SK-N-SH treated with all-trans-retinoic acid at 6 μM for 48 hours (cell line): ENCODE data around the gene NFATC3.

Experiments used
- ATAC-seq: fragments of 200-7000 bp; cut with Tn5 transposase; 3 replicates; pipeline ENCODE4 v1.9.1; 2020; ENCODE audit warnings: mild to moderate bottlenecking, moderate library complexity
- ARNTL ChIP-seq: fragments of 450-650 bp; formaldehyde crosslinking; IDR thresholded peaks from 2 replicates; pipeline ENCODE4 v1.5.0; 2020; ENCODE audit warnings: low read depth, mild to moderate bottlenecking, moderate library complexity, borderline replicate concordance
- BACH2 ChIP-seq: fragments of 250-450 bp; sonication (Bioruptor Pico); IDR thresholded peaks from 2 replicates; pipeline ENCODE4 v1.9.0; 2021; ENCODE audit warnings: mild to moderate bottlenecking, borderline replicate concordance
- CREB5 ChIP-seq: fragments of 250-450 bp; sonication (Bioruptor Pico); IDR thresholded peaks from 2 replicates; pipeline ENCODE4 v1.5.1; 2020; ENCODE audit warnings: low read depth, mild to moderate bottlenecking, moderate library complexity
- CSDC2 ChIP-seq: fragments of 250-450 bp; sonication (Bioruptor Pico); IDR thresholded peaks from 2 replicates; pipeline ENCODE4 v1.5.0; 2020; ENCODE audit warnings: mild to moderate bottlenecking, moderate library complexity
- CSRNP3 ChIP-seq: fragments of 250-450 bp; sonication (Bioruptor Pico); IDR thresholded peaks from 2 replicates; pipeline ENCODE4 v1.5.1; 2021; ENCODE audit warnings: mild to moderate bottlenecking, moderate library complexity
- ESRRG ChIP-seq: fragments of 250-450 bp; sonication (Bioruptor Pico); IDR thresholded peaks from 2 replicates; pipeline ENCODE4 v1.6.1; 2021; ENCODE audit warnings: mild to moderate bottlenecking
- GLIS3 ChIP-seq: fragments of 250-450 bp; sonication (Bioruptor Pico); IDR thresholded peaks from 2 replicates; pipeline ENCODE4 v1.5.0; 2020; ENCODE audit warnings: mild to moderate bottlenecking, moderate library complexity
- ISL1 ChIP-seq: fragments of 250-450 bp; sonication (Bioruptor Pico); IDR thresholded peaks from 2 replicates; pipeline ENCODE4 v2.1.2; 2022; ENCODE audit warnings: mild to moderate bottlenecking, moderate library complexity
- OSR1 ChIP-seq: fragments of 250-450 bp; sonication (Bioruptor Pico); IDR thresholded peaks from 2 replicates; pipeline ENCODE4 v1.8.0; 2022; ENCODE audit warnings: moderate library complexity, mild to moderate bottlenecking, inconsistent platforms
- PATZ1 ChIP-seq: fragments of 250-450 bp; sonication (Bioruptor Pico); IDR thresholded peaks from 2 replicates; pipeline ENCODE4 v1.8.0; 2020; ENCODE audit warnings: mild to moderate bottlenecking, moderate library complexity, borderline replicate concordance
- POU6F1 ChIP-seq: fragments of 250-450 bp; sonication (Bioruptor Pico); IDR thresholded peaks from 2 replicates; pipeline ENCODE4 v1.8.0; 2021; ENCODE audit warnings: low read depth, mild to moderate bottlenecking, moderate library complexity, borderline replicate concordance
- PPARA ChIP-seq: fragments of 250-450 bp; sonication (Bioruptor Pico); IDR thresholded peaks from 2 replicates; pipeline ENCODE4 v1.5.0; 2020; ENCODE audit warnings: mild to moderate bottlenecking, borderline replicate concordance
- RARB ChIP-seq: fragments of 250-450 bp; sonication (Bioruptor Pico); IDR thresholded peaks from 2 replicates; pipeline ENCODE4 v1.8.0; 2021; ENCODE audit warnings: mild to moderate bottlenecking, moderate library complexity
- SNAI2 ChIP-seq: fragments of 250-450 bp; sonication (Bioruptor Pico); IDR thresholded peaks from 2 replicates; pipeline ENCODE4 v1.5.0; 2020; ENCODE audit warnings: mild to moderate bottlenecking, moderate library complexity
- TCF4 ChIP-seq: fragments of 250-450 bp; sonication (Bioruptor Pico); IDR thresholded peaks from 2 replicates; pipeline ENCODE4 v1.8.0; 2021; ENCODE audit warnings: mild to moderate bottlenecking, moderate library complexity, borderline replicate concordance
- TOX ChIP-seq: fragments of 250-450 bp; sonication (Bioruptor Pico); IDR thresholded peaks from 2 replicates; pipeline ENCODE4 v1.8.0; 2021; ENCODE audit warnings: mild to moderate bottlenecking, moderate library complexity, borderline replicate concordance
- ZC3H10 ChIP-seq: fragments of 250-450 bp; sonication (Bioruptor Pico); IDR thresholded peaks from 2 replicates; pipeline ENCODE4 v1.5.1; 2021; ENCODE audit warnings: mild to moderate bottlenecking, moderate library complexity
- ZFP30 ChIP-seq: fragments of 450-650 bp; formaldehyde crosslinking; IDR thresholded peaks from 2 replicates; pipeline ENCODE4 v1.5.0; 2022; ENCODE audit warnings: mild to moderate bottlenecking, moderate library complexity
- ZNF565 ChIP-seq: fragments of 450-650 bp; formaldehyde crosslinking; conservative IDR thresholded peaks from 2 replicates; pipeline ENCODE4 v1.5.0; 2020; ENCODE audit warnings: low read depth, mild to moderate bottlenecking, moderate library complexity
- ZNF70 ChIP-seq: fragments of 450-650 bp; formaldehyde crosslinking; IDR thresholded peaks from 2 replicates; pipeline ENCODE4 v1.5.0; 2020; ENCODE audit warnings: mild to moderate bottlenecking, moderate library complexity
- ZNF8 ChIP-seq: fragments of 450-650 bp; formaldehyde crosslinking; IDR thresholded peaks from 2 replicates; pipeline ENCODE4 v1.5.0; 2020; ENCODE audit warnings: mild to moderate bottlenecking, moderate library complexity

The NFATC3 gene

GRCh38 chr16:68069511-68070248 lies 15.5 kb upstream of the NFATC3 start:
- TF ChIP-seq ZNF70: no peak
- TF ChIP-seq POU6F1 (CRISPR knock-in tag): no peak
- TF ChIP-seq TCF4 (CRISPR knock-in tag): no peak
- no peak for TF ChIP-seq TOX (CRISPR knock-in tag)
- TF ChIP-seq OSR1 (CRISPR knock-in tag): no peak
- no peak for TF ChIP-seq CSDC2
- no peak for TF ChIP-seq ZC3H10 (CRISPR knock-in tag)
- no peak for TF ChIP-seq ARNTL
- no peak for TF ChIP-seq SNAI2 (CRISPR knock-in tag)
- TF ChIP-seq PPARA: no peak
- no peak for TF ChIP-seq ZFP30 (CRISPR knock-in tag)
- no peak for TF ChIP-seq CSRNP3 (CRISPR knock-in tag)
- TF ChIP-seq ISL1 (CRISPR knock-in tag): no peak
- no peak for TF ChIP-seq ESRRG (CRISPR knock-in tag)
- no peak for TF ChIP-seq GLIS3 (CRISPR knock-in tag)
- no peak for TF ChIP-seq RARB (CRISPR knock-in tag)
- no peak for ATAC-seq

- ATAC-seq: no peak
- TF ChIP-seq BACH2 (CRISPR knock-in tag) (no peak), OSR1 (CRISPR knock-in tag) (no peak), PPARA (no peak), SNAI2 (CRISPR knock-in tag) (no peak), GLIS3 (CRISPR knock-in tag) (no peak), ZNF70 (no peak), CREB5 (CRISPR knock-in tag) (no peak), ISL1 (CRISPR knock-in tag) (no peak), ZNF565 (no peak), CSRNP3 (CRISPR knock-in tag) (no peak), TOX (CRISPR knock-in tag) (no peak), ZFP30 (CRISPR knock-in tag) (no peak), ESRRG (CRISPR knock-in tag) (no peak)
Measured at GRCh38 chr16:68070249-68070730, 14.9 kb upstream of the NFATC3 start.

- no peak for TF ChIP-seq OSR1 (CRISPR knock-in tag)
- no peak for TF ChIP-seq ZNF565
- no peak for TF ChIP-seq TOX (CRISPR knock-in tag)
- TF ChIP-seq ZNF8 (CRISPR knock-in tag): no peak
- TF ChIP-seq TCF4 (CRISPR knock-in tag): no peak
- no peak for TF ChIP-seq ZC3H10 (CRISPR knock-in tag)
- no peak for TF ChIP-seq PATZ1 (CRISPR knock-in tag)
- no peak for TF ChIP-seq RARB (CRISPR knock-in tag)
- ATAC-seq: no peak
Measured at GRCh38 chr16:68070806-68071517, 14.2 kb upstream of the NFATC3 start.
